GM18511 (cell line): ENCODE results near the gene BNC2.

Experiments used
- ATAC-seq: cut with Tn5 transposase; IDR thresholded peaks from one replicate; pipeline ENCODE4 v1.9.1; 2021; ENCODE audit warnings: mild to moderate bottlenecking, moderate library complexity; ENCODE audit not compliant: unreplicated experiment

BNC2 gene

GRCh38 chr9:16871336-16872151, 1.1 kb upstream of the BNC2 start:
- ATAC-seq, result no peak

GRCh38 chr9:16869882-16870595, 431 bp downstream of the BNC2 start:
- ATAC-seq, result no peak

- ATAC-seq, result no peak
Observed at GRCh38 chr9:16869131-16869881, 1.2 kb downstream of the BNC2 start.

GRCh38 chr9:16868701-16869100, 1.8 kb downstream of the BNC2 start:
- no peak for ATAC-seq

- ATAC-seq, result no peak
Observed at GRCh38 chr9:16867576-16868311, 2.7 kb downstream of the BNC2 start.

GRCh38 chr9:16866587-16866986, 3.9 kb downstream of the BNC2 start:
- ATAC-seq, result no peak

GRCh38 chr9:16864649-16865434, 5.6 kb downstream of the BNC2 start:
- ATAC-seq, result no peak

GRCh38 chr9:16848179-16848578, 22.3 kb downstream of the BNC2 start:
- ATAC-seq, result no peak

GRCh38 chr9:16846986-16847385, 23.5 kb downstream of the BNC2 start:
- no peak for ATAC-seq

- ATAC-seq, result no peak
Observed at GRCh38 chr9:16846367-16846766, 24.1 kb downstream of the BNC2 start.

- no peak for ATAC-seq
Observed at GRCh38 chr9:16834817-16835216, 35.7 kb downstream of the BNC2 start.

- no peak for ATAC-seq
Observed at GRCh38 chr9:16833296-16833835, 37.1 kb downstream of the BNC2 start.

GRCh38 chr9:16832101-16832500, 38.4 kb downstream of the BNC2 start:
- ATAC-seq, result no peak

GRCh38 chr9:16830806-16831205, 39.7 kb downstream of the BNC2 start:
- no peak for ATAC-seq

- ATAC-seq, result no peak
Observed at GRCh38 chr9:16828340-16829281, 41.9 kb downstream of the BNC2 start.

- ATAC-seq, result no peak
Observed at GRCh38 chr9:16825971-16826625, 44.4 kb downstream of the BNC2 start.

GRCh38 chr9:16825331-16825725, 45.1 kb downstream of the BNC2 start:
- no peak for ATAC-seq
